ENCODE data around the gene BST1. TPM values are rescaled to one million over a fixed set of nuclear protein-coding genes. Genes with fewer than 3 reads are reported as not detected.
A peak's percentile ranks its signal among the peaks of the same experiment; 100 is the strongest.

The BST1 gene, protein sequence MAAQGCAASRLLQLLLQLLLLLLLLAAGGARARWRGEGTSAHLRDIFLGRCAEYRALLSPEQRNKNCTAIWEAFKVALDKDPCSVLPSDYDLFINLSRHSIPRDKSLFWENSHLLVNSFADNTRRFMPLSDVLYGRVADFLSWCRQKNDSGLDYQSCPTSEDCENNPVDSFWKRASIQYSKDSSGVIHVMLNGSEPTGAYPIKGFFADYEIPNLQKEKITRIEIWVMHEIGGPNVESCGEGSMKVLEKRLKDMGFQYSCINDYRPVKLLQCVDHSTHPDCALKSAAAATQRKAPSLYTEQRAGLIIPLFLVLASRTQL
- 10 to 100 TPM in 1 of 2 donors, 1 to 10 TPM in 1; 8.7 to 11.0 TPM for total RNA-seq
- long read RNA-seq, transcript BST1-201 (9 exons, 1,480 nt) = major isoform, 6 of 8 reads
- long read RNA-seq, partial matches to known transcripts = 0 of 8 reads
- long read RNA-seq, other reads (novel, unspliced or antisense) = 2 of 8 reads

GRCh38 chr4:15702941-15703403 lies at the start of gene BST1:
Gene BST1, plus strand, starts transcription at chr4:15703065. Its CDS starts 80 bp downstream, at chr4:15703145.
- intact Hi-C loops (cut with DNase I) = no loop called here
- DNase-seq (peak; percentile 82), ATAC-seq (peak; percentile 82 to 91)

- intact Hi-C loops (cut with DNase I) = loop anchor here in 1 of 2 donors (5.0 kb wide), 1 partner anchor 176 kb away; no protein-coding TSS in a partner anchor
- ATAC-seq = no peak
Observed at GRCh38 chr4:15653420-15653819, 49.4 kb upstream of the BST1 start.

GRCh38 chr4:15653864-15654592 lies 48.8 kb upstream of the BST1 start:
- intact Hi-C loops (cut with DNase I) = loop anchor here in 1 of 2 donors (5.0 kb wide), 1 partner anchor 177 kb away; no protein-coding TSS in a partner anchor
- DNase-seq (no peak), ATAC-seq (peak in 1 of 2 donors; percentile 22)

More at GRCh38 chr4:15653420-15653819, 49.4 kb upstream of the BST1 start:
- DNase-seq = no peak

DNA sequence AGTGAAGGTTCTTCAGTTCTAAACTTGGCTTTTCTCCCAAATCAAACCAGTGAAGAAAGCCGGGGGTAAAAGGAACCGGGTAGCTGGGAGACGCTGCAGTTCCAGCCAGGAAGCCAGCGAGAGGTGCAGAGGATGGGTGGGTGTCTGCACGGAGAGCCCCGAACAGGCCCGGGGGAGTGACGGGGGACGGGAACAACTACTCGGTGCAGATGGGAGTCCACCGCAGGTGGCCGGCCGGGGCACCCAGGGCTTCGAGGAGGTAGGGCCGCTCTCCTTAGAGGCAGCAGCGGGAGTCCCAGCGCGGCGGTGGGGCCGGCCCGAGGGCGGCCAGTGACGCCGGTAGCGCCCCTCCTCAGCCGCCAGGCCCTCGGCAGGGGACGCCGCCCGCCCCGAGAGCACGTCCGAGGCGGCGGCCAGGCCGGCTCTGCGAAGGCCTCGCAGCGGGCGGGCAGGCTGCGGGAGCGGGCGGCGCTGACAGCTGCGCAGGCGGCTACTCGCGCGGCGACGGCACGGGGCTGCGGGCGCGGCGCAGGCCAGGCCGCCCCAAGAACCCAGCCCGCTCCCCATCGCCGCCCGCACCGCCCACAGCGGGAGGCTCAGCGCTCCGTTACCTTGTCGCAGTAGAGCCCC lies 48.2 kb upstream of the BST1 start:
- ATAC-seq (peak; percentile 56 to 68), DNase-seq (peak; percentile 62)
- intact Hi-C loops (cut with DNase I) = loop anchor here in 1 of 2 donors (5.0 kb wide), 1 partner anchor 177 kb away; no protein-coding TSS in a partner anchor

GRCh38 chr4:15655223-15656037 lies 47.4 kb upstream of the BST1 start, which contains the start of gene FBXL5:
Gene FBXL5, minus strand, starts transcription at chr4:15655357. Its CDS starts 70 bp downstream, at chr4:15655287.
- intact Hi-C loops (cut with DNase I) = no loop called here
- peak; percentile 87 to 94 for ATAC-seq
- DNase-seq = peak; percentile 83

- DNase-seq (peak; percentile 28), ATAC-seq (peak in 1 of 2 donors; percentile 6)
- intact Hi-C loops (cut with DNase I) = no loop called here
Observed at GRCh38 chr4:15656038-15656470, 46.8 kb upstream of the BST1 start.

GRCh38 chr4:15657366-15657765 lies 45.5 kb upstream of the BST1 start:
- intact Hi-C loops (cut with DNase I) = no loop called here
- ATAC-seq = no peak

DNA sequence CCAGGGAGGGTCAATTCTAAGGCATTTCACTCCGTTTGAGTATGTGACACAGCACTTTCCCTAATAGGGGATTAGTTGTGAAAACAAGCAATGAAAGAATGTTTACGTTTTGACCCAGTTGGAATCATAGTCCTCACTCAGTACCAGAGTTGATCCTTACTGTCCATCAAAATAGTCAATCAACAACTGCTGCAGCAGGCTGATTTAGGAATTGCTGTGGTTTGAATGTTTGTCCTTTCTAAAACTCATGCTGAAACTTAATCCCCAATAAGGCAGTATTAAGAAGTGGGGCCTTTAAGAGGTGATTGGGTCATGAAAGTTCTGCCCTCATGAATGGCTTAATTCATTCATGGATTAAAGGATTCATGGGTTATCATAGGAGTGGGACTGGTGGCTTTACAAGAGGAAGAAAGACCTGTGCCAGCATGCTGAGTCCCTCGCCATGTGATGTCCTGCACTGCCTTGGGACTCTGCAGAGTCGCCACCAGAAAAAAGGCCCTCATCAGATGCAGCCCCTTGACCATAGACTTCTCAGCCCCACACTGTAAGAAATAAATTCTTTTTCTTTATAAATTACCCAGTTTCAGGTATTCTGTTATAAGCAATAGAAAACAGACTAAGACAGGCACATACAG lies 44.6 kb upstream of the BST1 start:
- ATAC-seq = no peak
- intact Hi-C loops (cut with DNase I) = no loop called here
- no peak for DNase-seq

More at GRCh38 chr4:15657366-15657765, 45.5 kb upstream of the BST1 start:
- DNase-seq = no peak

GRCh38 chr4:15658781-15659180 lies 44.1 kb upstream of the BST1 start:
- intact Hi-C loops (cut with DNase I) = no loop called here
- no peak for DNase-seq

GRCh38 chr4:15659768-15660570 lies 42.9 kb upstream of the BST1 start:
- intact Hi-C loops (cut with DNase I) = no loop called here
- ATAC-seq = no peak
- DNase-seq = no peak

More at GRCh38 chr4:15658781-15659180, 44.1 kb upstream of the BST1 start:
- ATAC-seq = no peak

- no peak for DNase-seq
- intact Hi-C loops (cut with DNase I) = no loop called here
- peak; percentile 15 to 71 for ATAC-seq
Observed at GRCh38 chr4:15665753-15666365, 37.0 kb upstream of the BST1 start.

DNA sequence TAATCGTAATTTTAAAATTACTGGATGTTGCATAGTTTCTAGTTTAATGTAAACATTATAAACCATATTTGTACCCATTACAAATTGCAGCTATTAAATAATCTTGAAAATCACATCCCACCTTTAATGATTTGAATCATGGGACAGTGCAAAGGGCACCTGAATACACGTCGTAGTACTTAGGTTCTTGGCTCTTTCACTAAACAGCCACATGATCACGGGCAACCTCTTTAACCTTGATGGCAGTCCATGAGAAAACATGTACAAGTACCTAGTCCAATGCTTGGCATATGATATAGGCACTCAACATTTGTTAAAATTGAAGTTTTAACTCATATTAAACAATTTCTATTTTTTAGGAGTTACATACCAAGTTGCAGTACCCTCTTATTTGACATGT lies 35.9 kb upstream of the BST1 start:
- no peak for ATAC-seq
- intact Hi-C loops (cut with DNase I) = no loop called here
- DNase-seq = no peak

- intact Hi-C loops (cut with DNase I) = no loop called here
- no peak for ATAC-seq
Observed at GRCh38 chr4:15668566-15669435, 34.1 kb upstream of the BST1 start.

DNA sequence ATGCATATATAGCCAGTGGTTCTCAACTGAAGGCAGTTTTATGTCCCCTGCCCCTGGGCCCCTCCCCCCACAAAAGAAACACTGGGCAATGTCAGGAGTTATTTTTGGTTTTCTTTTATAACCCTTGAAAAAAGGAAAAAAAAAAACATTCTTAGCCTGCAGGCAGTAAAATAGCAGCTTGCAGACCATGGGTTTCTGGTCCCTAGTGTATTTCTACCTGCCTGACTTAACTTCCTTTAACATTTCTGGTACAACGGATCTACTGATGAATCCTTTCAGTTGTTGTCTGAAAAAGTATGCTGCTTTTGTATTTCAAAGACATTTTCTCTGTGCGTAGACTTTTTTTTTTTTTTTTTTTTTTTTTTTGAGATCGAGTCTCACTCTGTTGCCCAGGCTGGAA lies 32.3 kb upstream of the BST1 start:
- no peak for DNase-seq
- intact Hi-C loops (cut with DNase I) = no loop called here
- no peak for ATAC-seq

More at GRCh38 chr4:15668566-15669435, 34.1 kb upstream of the BST1 start:
- no peak for DNase-seq

- ATAC-seq (no peak), DNase-seq (no peak)
- intact Hi-C loops (cut with DNase I) = no loop called here
Observed at GRCh38 chr4:15672101-15672500, 30.8 kb upstream of the BST1 start.

GRCh38 chr4:15673337-15673736 lies 29.5 kb upstream of the BST1 start:
- ATAC-seq (no peak), DNase-seq (no peak)
- intact Hi-C loops (cut with DNase I) = no loop called here

All from left cardiac atrium (tissue), 4 donors.